NCI-H82 (cell line): ENCODE data around the gene RCOR3.

Experiments
- DNase-seq: peaks from one replicate; lab custom pipeline; 2025; lab: John Stamatoyannopoulos, UW

Gene RCOR3

GRCh38 chr1:211324992-211325775, 66.0 kb downstream of the RCOR3 start:
- DNase-seq = no peak

- DNase-seq = no peak
Measured at GRCh38 chr1:211326140-211326527, 67.0 kb downstream of the RCOR3 start.

- peak; percentile 77 for DNase-seq
Measured at GRCh38 chr1:211326528-211327345, 67.6 kb downstream of the RCOR3 start, which contains the start of gene TRAF5. TSS of gene TRAF5 (plus strand) at chr1:211326833. CDS start at chr1:211353240, 26,407 bp downstream.

- DNase-seq = peak; percentile 81
Measured at GRCh38 chr1:211327346-211327921, 68.3 kb downstream of the RCOR3 start.

- DNase-seq = no peak
Measured at GRCh38 chr1:211328084-211328694, 69.0 kb downstream of the RCOR3 start.

- no peak for DNase-seq
Measured at GRCh38 chr1:211328866-211329475, 69.8 kb downstream of the RCOR3 start.

GRCh38 chr1:211329764-211330201, 70.6 kb downstream of the RCOR3 start:
- DNase-seq = no peak

- no peak for DNase-seq
Measured at GRCh38 chr1:211330282-211330936, 71.2 kb downstream of the RCOR3 start.

GRCh38 chr1:211331011-211331709, 72.0 kb downstream of the RCOR3 start:
- no peak for DNase-seq

GRCh38 chr1:211332036-211332616, 73.0 kb downstream of the RCOR3 start:
- DNase-seq = peak; percentile 33

GRCh38 chr1:211332830-211333229, 73.7 kb downstream of the RCOR3 start:
- no peak for DNase-seq

GRCh38 chr1:211333906-211334305, 74.7 kb downstream of the RCOR3 start:
- no peak for DNase-seq

- no peak for DNase-seq
Measured at GRCh38 chr1:211334986-211335385, 75.8 kb downstream of the RCOR3 start.

GRCh38 chr1:211335522-211336157, 76.5 kb downstream of the RCOR3 start:
- no peak for DNase-seq

GRCh38 chr1:211336161-211336560, 77.0 kb downstream of the RCOR3 start:
- DNase-seq = no peak

- peak; percentile 66 for DNase-seq
Measured at GRCh38 chr1:211336775-211337174, 77.6 kb downstream of the RCOR3 start.

- peak; percentile 64 for DNase-seq
Measured at GRCh38 chr1:211337430-211338223, 78.5 kb downstream of the RCOR3 start.

- DNase-seq = no peak
Measured at GRCh38 chr1:211338224-211338620, 79.1 kb downstream of the RCOR3 start.

- no peak for DNase-seq
Measured at GRCh38 chr1:211339631-211340041, 80.5 kb downstream of the RCOR3 start.
